Head of caudate nucleus (tissue), 42 donors: ENCODE results near the gene CCDC51.
A peak's percentile ranks its signal among the peaks of the same experiment; 100 is the strongest.
"Not testable (repeated sequence)": the region's sequence is repeated elsewhere in the genome, so short reads cannot be mapped to it uniquely, and the experiment has no call there.

ENCODE experiments used
- DNase-seq, 42 donors: peaks; one replicate each; pipeline versions ENCODE4 v3.0.0 to v3.0.0-alpha.2; 2020 to 2021; ENCODE audit warnings: mixed read lengths in 7 of 42
- intact Hi-C: fragments of 100-400 bp; cut with DNase I; formaldehyde crosslinking; loops from one replicate; pipeline ENCODE4 v1.15.0; 2022

CCDC51 gene

GRCh38 chr3:48467110-48467454 lies 27.2 kb upstream of the CCDC51 start:
- intact Hi-C loops: no loop called here
- DNase-seq: no peak

GRCh38 chr3:48466386-48467109 lies 26.6 kb upstream of the CCDC51 start:
- DNase-seq: peak in 5 of 42 donors; percentile 6 to 39 (median 22)
- intact Hi-C loops: no loop called here

- intact Hi-C loops: loop anchor here (2.0 kb wide), 1 partner anchor 81 kb away; no protein-coding TSS in a partner anchor
- peak; percentile 82 to 99 (median 96) for DNase-seq
Observed at GRCh38 chr3:48465531-48466378, 25.8 kb upstream of the CCDC51 start.

DNA sequence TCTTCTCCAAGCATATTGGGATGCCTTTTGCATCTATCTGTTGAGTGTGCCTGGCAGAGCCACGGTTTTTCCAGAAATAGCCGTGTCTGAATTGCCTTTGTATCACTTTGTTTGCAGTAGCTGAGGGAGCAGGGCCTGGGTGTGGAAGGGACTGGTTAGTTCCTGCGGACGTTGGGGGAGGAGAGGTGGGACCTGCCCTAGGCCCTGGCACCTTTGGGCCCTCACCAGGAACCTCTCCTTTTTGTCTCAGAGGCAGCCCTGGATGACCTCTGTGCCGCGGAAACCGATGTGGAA lies 25.3 kb upstream of the CCDC51 start:
- intact Hi-C loops: loop anchor here (2.0 kb wide), 1 partner anchor 82 kb away; no protein-coding TSS in a partner anchor

GRCh38 chr3:48464713-48465221 lies 24.8 kb upstream of the CCDC51 start:
- peak in 1 of 42 donors; percentile 29 for DNase-seq
- intact Hi-C loops: loop anchor here (2.0 kb wide), 1 partner anchor 82 kb away; no protein-coding TSS in a partner anchor

More for the DNA sequence above, 25.3 kb upstream of the CCDC51 start:
- DNase-seq: no peak

GRCh38 chr3:48463703-48464102 lies 23.8 kb upstream of the CCDC51 start:
- intact Hi-C loops: loop anchor here (2.0 kb wide), 1 partner anchor 83 kb away; no protein-coding TSS in a partner anchor

DNA sequence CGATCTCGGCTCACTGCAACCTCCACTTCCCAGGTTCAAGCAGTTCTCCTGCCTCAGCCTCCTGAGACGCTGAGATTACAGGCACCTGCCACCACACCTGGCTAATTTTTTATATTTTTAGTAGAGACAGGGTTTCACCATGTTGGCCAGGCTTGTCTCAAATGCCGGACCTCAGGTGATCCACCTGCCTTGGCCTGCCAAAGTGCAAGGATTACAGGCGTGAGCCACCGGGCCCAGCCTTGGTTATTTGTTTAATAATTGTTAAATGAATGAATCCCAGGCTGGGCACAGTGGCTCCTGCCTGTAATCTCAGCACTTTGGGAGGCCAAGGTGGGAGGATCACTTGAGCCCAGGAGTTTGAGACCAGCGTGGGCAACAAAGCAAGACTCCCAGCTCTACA lies 21.8 kb upstream of the CCDC51 start:
- intact Hi-C loops, DNase-seq: not testable (repeated sequence)

More at GRCh38 chr3:48463703-48464102, 23.8 kb upstream of the CCDC51 start:
- DNase-seq: no peak

DNA sequence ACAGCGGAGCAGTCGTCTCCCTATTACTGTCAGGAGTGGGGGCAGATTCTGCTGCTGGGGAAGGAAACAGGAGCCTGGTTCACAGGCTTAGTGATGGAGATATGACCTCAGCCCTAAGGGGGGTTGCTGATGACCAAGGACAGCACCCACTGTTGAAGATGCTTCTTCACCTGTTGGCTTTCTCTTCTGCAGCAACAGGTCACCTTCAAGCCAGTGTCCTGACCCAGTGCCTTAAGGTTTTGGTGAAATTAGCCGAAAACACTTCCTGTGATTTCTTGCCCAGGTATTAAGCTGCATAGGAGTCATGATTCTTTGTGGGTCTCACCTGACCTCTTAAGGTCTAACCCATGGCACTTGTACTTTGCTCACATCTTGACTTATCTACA lies 20.6 kb upstream of the CCDC51 start:
- intact Hi-C loops: no loop called here
- DNase-seq: no peak

- intact Hi-C loops: no loop called here
- DNase-seq: no peak
Observed at GRCh38 chr3:48459773-48460516, 20.0 kb upstream of the CCDC51 start.

DNA sequence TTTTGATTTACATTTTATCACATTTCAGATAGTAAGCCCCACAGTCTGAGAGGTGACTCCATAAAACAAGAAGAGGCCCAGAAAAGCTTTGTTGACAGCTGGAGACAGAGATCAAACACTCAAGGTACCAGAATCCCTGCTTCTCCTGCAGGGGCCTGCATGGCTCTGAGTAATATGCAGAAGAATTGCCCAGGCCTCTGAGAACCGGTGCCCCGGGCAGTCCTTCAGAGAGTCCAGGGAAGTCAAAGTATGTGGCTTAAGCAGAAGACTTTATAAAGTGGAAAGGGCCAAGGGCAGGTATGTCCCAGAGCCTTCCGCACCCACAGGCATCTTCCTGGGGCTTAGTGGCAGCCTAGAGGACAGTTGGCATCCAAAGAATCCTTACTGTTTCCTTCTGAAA lies 19.4 kb upstream of the CCDC51 start:
- intact Hi-C loops: no loop called here
- DNase-seq: no peak

GRCh38 chr3:48456456-48456855 lies 16.5 kb upstream of the CCDC51 start:
- DNase-seq: no peak
- intact Hi-C loops: no loop called here

GRCh38 chr3:48451270-48451669 lies 11.4 kb upstream of the CCDC51 start:
- no peak for DNase-seq
- intact Hi-C loops: no loop called here

DNA sequence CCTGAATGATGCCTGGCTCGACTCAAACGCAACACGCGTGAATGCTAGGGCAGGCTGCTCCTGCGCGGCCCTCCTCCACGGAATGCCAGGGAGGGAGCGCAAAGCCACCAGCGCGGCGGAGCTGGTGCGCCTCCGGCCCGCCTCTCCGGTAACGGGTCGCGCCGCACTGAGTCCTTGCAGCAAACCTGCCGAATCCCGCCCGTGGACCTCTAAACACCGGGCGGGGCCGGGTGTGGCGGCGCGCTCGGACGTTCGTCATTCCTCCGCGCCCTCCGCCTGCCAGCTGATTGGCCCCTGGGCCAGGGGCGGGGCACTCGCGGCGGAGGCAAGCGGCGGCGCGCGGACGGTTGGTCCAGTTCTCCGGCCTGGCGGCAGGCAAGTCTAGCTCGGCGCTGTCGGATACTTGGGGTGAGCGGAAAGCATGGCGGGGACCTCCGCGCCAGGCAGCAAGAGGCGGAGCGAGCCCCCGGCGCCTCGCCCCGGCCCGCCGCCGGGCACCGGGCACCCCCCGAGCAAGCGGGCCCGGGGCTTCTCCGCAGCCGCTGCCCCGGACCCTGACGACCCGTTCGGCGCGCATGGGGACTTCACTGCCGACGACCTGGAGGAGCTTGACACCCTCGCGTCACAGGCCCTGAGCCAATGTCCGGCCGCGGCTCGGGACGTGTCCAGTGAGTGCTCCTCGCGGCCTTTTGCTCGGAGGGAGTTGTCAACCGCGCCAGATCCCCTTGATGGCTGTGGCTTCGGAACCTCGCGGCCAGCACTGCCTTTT lies 6.7 kb upstream of the CCDC51 start, which contains the start of gene ATRIP:
Gene ATRIP, plus strand, starts transcription at position 313 of the 769 bp plus-strand sequence. Its CDS starts 109 bp downstream, at position 422.
- intact Hi-C loops: loop anchor here (5.0 kb wide), 1 partner anchor 101 kb away; no protein-coding TSS in a partner anchor
- peak; percentile 74 to 97 (median 91) for DNase-seq

GRCh38 chr3:48446043-48446424 lies 6.1 kb upstream of the CCDC51 start:
- intact Hi-C loops: loop anchor here (5.0 kb wide), 1 partner anchor 101 kb away; no protein-coding TSS in a partner anchor
- no peak for DNase-seq

DNA sequence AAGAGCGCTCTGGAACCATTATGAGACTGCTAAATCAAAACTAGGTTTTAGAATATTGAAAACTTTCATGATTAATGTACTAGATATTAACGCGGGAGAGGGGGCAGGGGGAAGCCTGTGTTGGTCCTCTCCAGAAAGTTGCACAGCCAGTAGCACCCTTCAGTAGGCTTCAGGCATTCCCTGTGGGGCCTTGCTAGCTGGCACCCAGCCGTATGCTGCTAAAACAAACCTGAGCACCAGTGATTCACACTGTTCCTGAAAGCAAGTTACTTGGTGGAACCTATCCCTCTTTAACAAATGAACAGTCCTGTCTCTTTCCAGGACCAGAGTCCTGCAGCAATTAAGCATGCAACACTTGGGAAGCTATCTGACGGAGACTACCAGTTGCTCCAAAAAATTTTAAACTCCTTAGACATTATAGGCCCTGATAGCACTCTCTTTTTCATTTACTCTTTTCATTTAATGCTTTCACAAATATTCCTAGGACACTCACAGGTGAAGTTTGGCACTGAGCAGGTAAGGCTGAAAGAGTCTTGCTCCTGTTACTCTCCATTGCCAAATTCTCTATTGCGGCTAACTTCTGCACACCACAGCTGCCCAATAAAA lies 5.5 kb upstream of the CCDC51 start:
- intact Hi-C loops: loop anchor here (5.0 kb wide), 1 partner anchor 102 kb away; no protein-coding TSS in a partner anchor
- no peak for DNase-seq

- DNase-seq: no peak
- intact Hi-C loops: no loop called here
Observed at GRCh38 chr3:48441940-48442339, 2.0 kb upstream of the CCDC51 start.

- peak in 1 of 42 donors; percentile 32 for DNase-seq
- intact Hi-C loops: no loop called here
Observed at GRCh38 chr3:48440590-48440958, 655 bp upstream of the CCDC51 start.

GRCh38 chr3:48437812-48438211 lies 2.1 kb downstream of the CCDC51 start:
- intact Hi-C loops: loop anchor here (2.0 kb wide), 1 partner anchor 37 kb away; no protein-coding TSS in a partner anchor
- no peak for DNase-seq
